GM12878 (cell line): Measurements from ENCODE around the gene EHD4. TPM values are rescaled to one million over a fixed set of nuclear protein-coding genes. Genes with fewer than 3 reads are reported as not detected.
A peak's percentile ranks its signal among the peaks of the same experiment; 100 is the strongest.

ENCODE experiments used
- ATF2 ChIP-seq: IDR thresholded peaks from 2 replicates; pipeline ENCODE4 v1.6.1; 2012; ENCODE audit warnings: low read length, inconsistent platforms
- BCL11A ChIP-seq: IDR thresholded peaks from 2 replicates; pipeline ENCODE4 v1.6.1; 2011; ENCODE audit warnings: low read depth, low read length
- BCL3 ChIP-seq: IDR thresholded peaks from 2 replicates; pipeline ENCODE4 v1.6.1; 2011; ENCODE audit warnings: borderline replicate concordance, low read depth, mild to moderate bottlenecking, moderate library complexity, low read length; ENCODE audit not compliant: insufficient read depth, poor library complexity, severe bottlenecking
- CEBPB ChIP-seq, 2 experiments: fragments of 150-350 bp in 1 of 2; IDR thresholded peaks; 2 replicates each; pipeline ENCODE4 v1.6.1; 2012 to 2014; ENCODE audit warnings: low read depth in 2 of 2, low read length in 2 of 2, borderline replicate concordance in 1 of 2, inconsistent platforms in 1 of 2
- EGR1 ChIP-seq, 2 experiments: IDR thresholded peaks; 1 replicate in 1 of 2; 2 replicates in 1 of 2; pipeline ENCODE4 v1.6.1; 2011 to 2012; ENCODE audit warnings: low read depth in 2 of 2, low read length in 2 of 2, borderline replicate concordance in 1 of 2, mild to moderate bottlenecking in 1 of 2, moderate library complexity in 1 of 2
- FOS ChIP-seq: IDR thresholded peaks from 3 replicates; pipeline ENCODE4 v1.6.1; 2011; ENCODE audit warnings: borderline replicate concordance; ENCODE audit not compliant: insufficient read length; ENCODE audit errors: extremely low read depth
- GABPA ChIP-seq: IDR thresholded peaks from 2 replicates; pipeline ENCODE4 v1.6.1; 2014; ENCODE audit warnings: antibody characterized with exemption, low read depth, mild to moderate bottlenecking, inconsistent platforms
- HDGF ChIP-seq: fragments of 450-650 bp; IDR thresholded peaks from 2 replicates; pipeline ENCODE4 v1.6.1; 2016; ENCODE audit warnings: antibody characterized with exemption
- MEF2B ChIP-seq: fragments of 450-650 bp; IDR thresholded peaks from 2 replicates; pipeline ENCODE4 v1.6.1; 2018; ENCODE audit warnings: mild to moderate bottlenecking, moderate library complexity; ENCODE audit not compliant: partially characterized antibody, poor library complexity, severe bottlenecking
- MLLT1 ChIP-seq: fragments of 450-650 bp; IDR thresholded peaks from 2 replicates; pipeline ENCODE4 v1.6.1; 2016; ENCODE audit warnings: mild to moderate bottlenecking
- PAX5 ChIP-seq: IDR thresholded peaks from 2 replicates; pipeline ENCODE4 v1.6.1; 2011; ENCODE audit warnings: low read depth, low read length, borderline replicate concordance
- PML ChIP-seq: IDR thresholded peaks from 2 replicates; pipeline ENCODE4 v1.6.1; 2012; ENCODE audit warnings: low read length, inconsistent platforms
- POLR2A ChIP-seq: IDR thresholded peaks from 2 replicates; pipeline ENCODE4 v1.6.1; 2011; ENCODE audit warnings: low read depth, mild to moderate bottlenecking, low read length
- RCOR1 ChIP-seq: conservative IDR thresholded peaks from 2 replicates; pipeline ENCODE4 v1.6.1; 2012; ENCODE audit warnings: low read depth, low read length, improper control_type of control experiment
- RELA ChIP-seq: fragments of 450-650 bp; IDR thresholded peaks from 2 replicates; pipeline ENCODE4 v1.8.0; 2014; ENCODE audit warnings: borderline replicate concordance; ENCODE audit not compliant: partially characterized antibody
- ZBTB4 ChIP-seq: fragments of 450-650 bp; formaldehyde crosslinking; IDR thresholded peaks from 2 replicates; pipeline ENCODE4 v1.4.0; 2022; ENCODE audit warnings: mild to moderate bottlenecking, moderate library complexity
- ZNF207 ChIP-seq: fragments of 450-650 bp; IDR thresholded peaks from 2 replicates; pipeline ENCODE4 v1.6.1; 2014; ENCODE audit warnings: antibody characterized with exemption, mild to moderate bottlenecking, borderline replicate concordance
- ZNF24 ChIP-seq: fragments of 450-650 bp; IDR thresholded peaks from 2 replicates; pipeline ENCODE4 v1.6.1; 2017; ENCODE audit warnings: antibody characterized with exemption, mild to moderate bottlenecking
- ZSCAN29 ChIP-seq: fragments of 450-650 bp; IDR thresholded peaks from 2 replicates; pipeline ENCODE4 v1.6.1; 2017; ENCODE audit warnings: mild to moderate bottlenecking, moderate library complexity
- polyA plus RNA-seq, 11 experiments: library from polyadenylated mRNA; depleted of rRNA in 4 of 11; unstranded in 6 of 11; stranded (reverse) in 5 of 11; fragments of >200 nt; fragmentation: Nextera tagmentation in 4 of 11; fragmentation: Illumina TruSeq in 1 of 11; extraction: Ambion mirVana in 4 of 11; extraction: Trizol in 1 of 11; gene quantifications; 1 replicate in 1 of 11; 2 replicates in 10 of 11; pipeline versions ENCODE4 v1.2.1 to v1.2.3, GENCODE V29; 2011 to 2016; ENCODE audit warnings: inconsistent platforms in 2 of 11, missing spikeins in 2 of 11, low read depth in 1 of 11
- total RNA-seq, 4 experiments: library from RNA; depleted of rRNA in 3 of 4; stranded (reverse); fragments of >200 nt in 3 of 4; fragmentation: Illumina TruSeq in 1 of 4; extraction: Trizol in 1 of 4; gene quantifications; 2 replicates each; pipeline versions ENCODE4 v1.2.1 to v1.2.3, GENCODE V29; 2013 to 2021

EHD4 gene
- total and polyA plus RNA-seq, 10 of the 15 experiments (the other 5 are each of a cell fraction or from before 2014, with no cell fraction given), result 4.2 to 62.9 (median 44.7) TPM

GRCh38 chr15:41969851-41970431 is 2.4 kb downstream of the EHD4 start (continued):
- TF ChIP-seq RCOR1 (peak; percentile 85; the same call in 1 of the 2 replicates), CEBPB (IDR thresholded peaks at IDR 0.05; ENCODE audit: borderline replicate concordance in 1 of 2, low read depth in 2 of 2, low read length in 2 of 2) (no peak), HDGF (no peak), ZNF207 (no peak), ATF2 (no peak; the same call in 1 of the 2 replicates), ZBTB4 (CRISPR knock-in tag) (no peak), MLLT1 (no peak; the same call in 1 of the 2 replicates), ZNF24 (0 out of 2 replicates have a peak, but pooled peaks have one; percentile 10), RELA (peak; percentile 73), PML (peak; percentile 48; the same call in 1 of the 2 replicates), BCL3 (no peak), GABPA (no peak), MEF2B (peak; percentile 70), EGR1 (IDR thresholded peaks at IDR 0.05; ENCODE audit: borderline replicate concordance in 1 of 2, low read depth in 2 of 2, low read length in 2 of 2) (peak in 1 of 2 experiments; percentile 29; a peak in 1 of 3 replicates), ZSCAN29 (no peak), POLR2A (no peak), BCL11A (peak; percentile 71; the same call in 1 of the 2 replicates), FOS (no peak), PAX5 (peak; percentile 47; the same call in 1 of the 2 replicates)
